PC-9 (cell line): ENCODE results near the gene MFSD12. TPM values are rescaled to one million over a fixed set of nuclear protein-coding genes. Genes with fewer than 3 reads are reported as not detected.

Experiments
- BruUV-seq: library from RNA; stranded (reverse); fragments of 400-500 nt; replicated peaks from 2 replicates; lab custom pipeline; 2021; lab: Mats Ljungman, UMichigan
- CTCF ChIA-PET: fragments of 300-600 bp; sonication (Branson Sonifier 250); formaldehyde crosslinking; loops from one replicate; lab custom pipeline; 2022; ENCODE audit warnings: antibody characterized with exemption; lab: Charles Lee
- POLR2A ChIA-PET: fragments of 300-600 bp; sonication (Branson Sonifier 250); formaldehyde crosslinking; loops from one replicate; lab custom pipeline; 2022; ENCODE audit warnings: antibody characterized with exemption; ENCODE audit not compliant: unreplicated experiment; lab: Charles Lee
- DNase-seq, 2 experiments: peaks; one replicate each; pipeline versions ENCODE4 v3.0.0 to v3.0.0-alpha.2; 2015 to 2022; ENCODE audit warnings: mixed read lengths in 1 of 2
- H2AFZ ChIP-seq: fragments of 200-600 bp; sonication (generic); 2 replicates; pipeline ENCODE4 v1.8.1; 2017; ENCODE audit warnings: antibody characterized with exemption
- H3F3A ChIP-seq: fragments of 200-600 bp; sonication (generic); 2 replicates; pipeline ENCODE4 v1.8.1; 2017; ENCODE audit warnings: antibody characterized with exemption, mild to moderate bottlenecking, low read depth; ENCODE audit not compliant: insufficient read depth
- H3K27ac ChIP-seq: fragments of 200-600 bp; sonication (generic); 2 replicates; pipeline ENCODE4 v1.6.1; 2016; ENCODE audit warnings: mixed run types
- H3K27me3 ChIP-seq: fragments of 200-600 bp; sonication (generic); 2 replicates; pipeline ENCODE4 v1.6.1; 2016; ENCODE audit warnings: low read depth, mixed run types; ENCODE audit not compliant: insufficient read depth
- H3K36me3 ChIP-seq: fragments of 200-600 bp; sonication (generic); 2 replicates; pipeline ENCODE4 v1.6.1; 2016; ENCODE audit warnings: low read depth, mixed run types
- H3K4me1 ChIP-seq: fragments of 200-600 bp; sonication (generic); replicated peaks from 2 replicates; pipeline ENCODE4 v1.6.1; 2016; ENCODE audit warnings: mixed run types; ENCODE audit not compliant: insufficient read depth
- H3K4me2 ChIP-seq: fragments of 200-600 bp; sonication (generic); 2 replicates; pipeline ENCODE4 v1.6.1; 2017; ENCODE audit warnings: mixed run types
- H3K4me3 ChIP-seq: fragments of 200-600 bp; sonication (generic); 2 replicates; pipeline ENCODE4 v1.6.1; 2016; ENCODE audit warnings: mixed run types
- H3K79me2 ChIP-seq: fragments of 200-600 bp; sonication (generic); 2 replicates; pipeline ENCODE4 v1.6.1; 2017; ENCODE audit warnings: low read depth, mixed run types
- H3K9me2 ChIP-seq: fragments of 200-600 bp; sonication (generic); 2 replicates; pipeline ENCODE4 v1.8.1; 2017; ENCODE audit warnings: mild to moderate bottlenecking; ENCODE audit not compliant: insufficient read depth
- H3K9me3 ChIP-seq: fragments of 200-600 bp; sonication (generic); 2 replicates; pipeline ENCODE4 v1.8.1; 2016; ENCODE audit warnings: low read depth; ENCODE audit not compliant: insufficient read depth
- H4K20me1 ChIP-seq: fragments of 200-600 bp; sonication (generic); 2 replicates; pipeline ENCODE4 v1.8.1; 2017; ENCODE audit not compliant: insufficient read depth
- EZH2 ChIP-seq: fragments of 200-600 bp; sonication (generic); IDR thresholded peaks from 2 replicates; pipeline ENCODE4 v1.8.0; 2017; ENCODE audit warnings: antibody characterized with exemption, low read depth
- intact Hi-C: fragments of 100-400 bp; cut with micrococcal nuclease; formaldehyde crosslinking; loops from one replicate; pipeline ENCODE4 v1.10.0; 2022; ENCODE audit not compliant: unreplicated experiment
- total RNA-seq: library from RNA; stranded (reverse); gene quantifications from 2 replicates; pipeline ENCODE4 v1.2.3, GENCODE V29; 2021
- TF ChIP-seq, protein P1 (sequence below): fragments of 200-600 bp; sonication (generic); conservative IDR thresholded peaks from 2 replicates; pipeline ENCODE4 v1.6.1; 2017; ENCODE audit warnings: mixed run types, antibody characterized with exemption, mild to moderate bottlenecking, moderate library complexity

Gene MFSD12
- total RNA-seq, 1 experiment from 2014 or later, result 70.0 TPM

DNA sequence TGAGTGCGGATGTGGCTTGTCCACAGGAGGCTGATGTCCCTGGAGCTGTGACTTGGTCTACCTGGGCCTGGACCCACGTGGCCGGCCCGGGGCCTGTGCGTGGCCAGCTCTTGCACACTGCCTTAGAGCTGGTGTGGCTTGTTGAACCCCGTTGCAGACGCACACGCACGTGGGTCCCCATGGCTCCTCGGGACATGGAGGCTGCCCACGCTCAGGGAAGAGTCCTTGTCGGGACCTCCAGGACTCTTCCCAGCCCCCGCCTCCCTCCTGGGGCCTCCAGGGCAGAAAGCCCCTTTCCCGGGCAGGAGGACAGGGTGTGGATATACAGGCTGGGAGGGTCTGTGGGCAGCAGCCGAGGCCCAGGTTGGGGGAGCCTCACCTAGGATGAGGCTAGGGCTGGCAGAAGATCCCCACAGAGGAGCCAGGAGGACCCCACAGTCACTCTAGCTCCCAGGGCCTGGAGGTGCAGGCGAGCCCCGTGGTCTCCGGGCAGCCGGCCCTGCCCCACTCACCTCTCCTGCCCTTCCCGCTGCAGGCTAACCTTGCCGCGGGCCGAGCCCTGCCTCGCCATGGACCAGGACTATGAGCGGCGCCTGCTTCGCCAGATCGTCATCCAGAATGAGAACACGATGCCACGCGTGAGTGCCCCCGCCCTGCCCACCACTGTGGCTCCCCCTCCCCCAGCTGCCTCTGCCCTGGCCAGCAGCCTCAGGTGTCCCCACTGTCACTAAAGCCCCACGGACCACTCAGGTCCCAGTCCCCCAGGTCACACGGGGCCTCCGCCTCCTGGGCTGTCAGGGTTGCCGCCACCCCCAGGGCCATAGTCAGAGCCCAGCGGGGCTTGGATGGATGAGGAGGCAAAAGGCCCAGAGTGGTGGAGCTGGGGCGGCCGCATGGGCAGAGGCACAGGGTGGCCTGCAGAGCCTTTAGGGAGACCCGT lies 34.7 kb downstream of the MFSD12 start:
- Histone ChIP-seq H4K20me1 (peaks cover 5% of the 10 kb centered on the region; the same call in 1 of the 2 replicates), H3F3A (no peaks in the 10 kb centered on the region), H3K27me3 (no peaks in the 10 kb centered on the region), H3K27ac (no peak overlapping the region), H3K9me3 (no peaks in the 10 kb centered on the region), H2AFZ (no peak overlapping the region), H3K4me2 (no peak overlapping the region), H3K36me3 (no peaks in the 10 kb centered on the region), H3K79me2 (peaks cover 9% of the 10 kb centered on the region; the same call in 1 of the 2 replicates), H3K4me3 (no peak overlapping the region), H3K9me2 (no peaks in the 10 kb centered on the region), H3K4me1 (no peaks in the 10 kb centered on the region)
- ChIA-PET POLR2A (no interaction called here), CTCF (no interaction called here)
- TF ChIP-seq, protein P1, sequence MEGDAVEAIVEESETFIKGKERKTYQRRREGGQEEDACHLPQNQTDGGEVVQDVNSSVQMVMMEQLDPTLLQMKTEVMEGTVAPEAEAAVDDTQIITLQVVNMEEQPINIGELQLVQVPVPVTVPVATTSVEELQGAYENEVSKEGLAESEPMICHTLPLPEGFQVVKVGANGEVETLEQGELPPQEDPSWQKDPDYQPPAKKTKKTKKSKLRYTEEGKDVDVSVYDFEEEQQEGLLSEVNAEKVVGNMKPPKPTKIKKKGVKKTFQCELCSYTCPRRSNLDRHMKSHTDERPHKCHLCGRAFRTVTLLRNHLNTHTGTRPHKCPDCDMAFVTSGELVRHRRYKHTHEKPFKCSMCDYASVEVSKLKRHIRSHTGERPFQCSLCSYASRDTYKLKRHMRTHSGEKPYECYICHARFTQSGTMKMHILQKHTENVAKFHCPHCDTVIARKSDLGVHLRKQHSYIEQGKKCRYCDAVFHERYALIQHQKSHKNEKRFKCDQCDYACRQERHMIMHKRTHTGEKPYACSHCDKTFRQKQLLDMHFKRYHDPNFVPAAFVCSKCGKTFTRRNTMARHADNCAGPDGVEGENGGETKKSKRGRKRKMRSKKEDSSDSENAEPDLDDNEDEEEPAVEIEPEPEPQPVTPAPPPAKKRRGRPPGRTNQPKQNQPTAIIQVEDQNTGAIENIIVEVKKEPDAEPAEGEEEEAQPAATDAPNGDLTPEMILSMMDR, result no peak
- no peak for TF ChIP-seq EZH2
- BruUV-seq, result no TSS peak
- no peak for DNase-seq
- intact Hi-C loops, result no loop called here

DNA sequence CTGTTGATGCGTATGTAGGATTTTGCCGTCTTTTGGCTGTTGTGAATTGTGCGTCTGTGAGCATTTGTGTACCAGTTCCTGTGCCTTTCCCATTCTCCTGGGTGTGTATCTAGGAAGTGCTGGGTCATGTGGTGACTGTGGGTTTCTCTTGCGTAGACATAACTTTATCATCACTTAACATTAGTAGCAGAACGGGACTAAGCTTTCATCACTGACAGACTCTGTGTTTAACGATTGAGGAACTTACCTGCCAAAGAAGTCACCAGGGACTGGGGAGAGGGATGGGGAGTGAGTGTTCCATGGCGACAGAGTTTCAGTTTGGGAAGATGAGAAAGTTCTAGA lies 36.3 kb downstream of the MFSD12 start:
- CTCF ChIA-PET, result interaction anchor here (0.6 kb wide), 1 partner anchor 192 kb away, joined by 4 read pairs; no protein-coding TSS in a partner anchor
- Histone ChIP-seq H3F3A (no peaks in the 10 kb centered on the region), H3K36me3 (no peaks in the 10 kb centered on the region), H2AFZ (no peak overlapping the region), H3K79me2 (peaks cover 15% of the 10 kb centered on the region; the same call in 1 of the 2 replicates), H3K9me2 (no peaks in the 10 kb centered on the region), H3K27ac (no peak overlapping the region), H3K4me1 (no peaks in the 10 kb centered on the region), H3K27me3 (no peaks in the 10 kb centered on the region), H3K9me3 (no peaks in the 10 kb centered on the region), H3K4me2 (no peak overlapping the region), H3K4me3 (no peak overlapping the region), H4K20me1 (peaks cover 9% of the 10 kb centered on the region; the same call in 1 of the 2 replicates)
- no peak for DNase-seq
- POLR2A ChIA-PET, result no interaction called here
- intact Hi-C loops, result no loop called here
- TSS peak; percentile 46 for BruUV-seq
- TF ChIP-seq, protein P1, result no peak
- no peak for TF ChIP-seq EZH2

GRCh38 chr19:3520166-3521103 lies 37.0 kb downstream of the MFSD12 start:
- Histone ChIP-seq H3K79me2 (peaks cover 19% of the 10 kb centered on the region; the same call in 1 of the 2 replicates), H3K4me1 (no peaks in the 10 kb centered on the region), H4K20me1 (peaks cover 9% of the 10 kb centered on the region; the same call in 1 of the 2 replicates), H3K36me3 (no peaks in the 10 kb centered on the region), H3K4me2 (no peak overlapping the region), H3K9me2 (no peaks in the 10 kb centered on the region), H3K4me3 (no peak overlapping the region), H3K9me3 (no peaks in the 10 kb centered on the region), H3F3A (no peaks in the 10 kb centered on the region), H3K27ac (no peak overlapping the region), H2AFZ (no peak overlapping the region), H3K27me3 (no peaks in the 10 kb centered on the region)
- ChIA-PET CTCF (interaction anchor here (0.6 kb wide), 2 partner anchors 192 to 477 kb away, joined by 4 to 7 read pairs; no protein-coding TSS in a partner anchor), POLR2A (no interaction called here)
- intact Hi-C loops, result no loop called here
- no TSS peak for BruUV-seq
- peak in 1 of 2 experiments; percentile 77 for DNase-seq
- TF ChIP-seq EZH2, result no peak
- TF ChIP-seq, protein P1, result no peak
